Coronary artery (tissue), 2 donors: ENCODE measurements around the gene NPAP1.
"Not testable (repeated sequence)": the region's sequence is repeated elsewhere in the genome, so short reads cannot be mapped to it uniquely, and the experiment has no call there.

Experiments used
- DNase-seq: peaks from one replicate; pipeline ENCODE4 v3.0.0-alpha.2; 2017; ENCODE audit warnings: low spot score
- H3K27ac ChIP-seq, 2 donors: fragments of 200-600 bp; sonication (generic); one replicate each; pipeline ENCODE4 v1.5.1; 2016 to 2019
- H3K4me3 ChIP-seq: fragments of 200-600 bp; sonication (generic); 2 replicates; pipeline ENCODE4 v1.5.1; 2016; ENCODE audit warnings: mild to moderate bottlenecking, moderate library complexity
- TF ChIP-seq, protein P1 (sequence below): fragments of 200-600 bp; sonication (generic); IDR thresholded peaks from one replicate; pipeline ENCODE4 v1.5.1; 2019; ENCODE audit warnings: antibody characterized with exemption

Gene NPAP1, protein sequence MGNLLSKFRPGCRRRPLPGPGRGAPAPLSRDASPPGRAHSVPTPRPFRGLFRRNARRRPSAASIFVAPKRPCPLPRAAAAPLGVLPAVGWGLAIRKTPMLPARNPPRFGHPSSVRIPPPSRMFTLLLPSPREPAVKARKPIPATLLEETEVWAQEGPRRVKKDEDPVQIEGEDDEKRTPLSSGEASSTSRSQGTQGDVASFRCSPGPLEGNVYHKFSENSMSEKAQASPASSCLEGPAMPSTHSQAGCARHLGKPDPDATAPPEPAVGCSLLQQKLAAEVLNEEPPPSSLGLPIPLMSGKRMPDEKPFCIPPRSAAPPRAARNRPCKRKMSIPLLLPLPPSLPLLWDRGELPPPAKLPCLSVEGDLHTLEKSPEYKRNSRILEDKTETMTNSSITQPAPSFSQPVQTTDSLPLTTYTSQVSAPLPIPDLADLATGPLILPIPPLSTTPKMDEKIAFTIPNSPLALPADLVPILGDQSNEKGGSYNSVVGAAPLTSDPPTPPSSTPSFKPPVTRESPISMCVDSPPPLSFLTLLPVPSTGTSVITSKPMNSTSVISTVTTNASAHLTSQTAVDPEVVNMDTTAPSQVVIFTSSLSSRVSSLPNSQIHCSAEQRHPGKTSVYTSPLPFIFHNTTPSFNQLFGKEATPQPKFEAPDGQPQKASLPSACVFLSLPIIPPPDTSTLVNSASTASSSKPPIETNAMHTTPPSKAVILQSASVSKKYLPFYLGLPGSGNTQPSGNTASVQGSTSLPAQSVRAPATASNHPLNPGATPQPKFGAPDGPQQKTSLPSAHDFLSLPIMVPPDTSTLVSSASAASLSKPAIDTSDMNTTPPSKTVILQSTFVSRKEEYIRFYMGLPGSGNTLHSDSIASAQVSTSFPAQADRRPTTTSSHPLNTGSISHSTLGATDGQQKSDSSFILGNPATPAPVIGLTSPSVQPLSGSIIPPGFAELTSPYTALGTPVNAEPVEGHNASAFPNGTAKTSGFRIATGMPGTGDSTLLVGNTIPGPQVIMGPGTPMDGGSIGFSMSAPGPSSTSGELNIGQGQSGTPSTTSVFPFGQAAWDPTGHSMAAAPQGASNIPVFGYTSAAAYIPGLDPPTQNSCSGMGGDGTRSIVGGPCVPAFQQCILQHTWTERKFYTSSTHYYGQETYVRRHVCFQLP

DNA sequence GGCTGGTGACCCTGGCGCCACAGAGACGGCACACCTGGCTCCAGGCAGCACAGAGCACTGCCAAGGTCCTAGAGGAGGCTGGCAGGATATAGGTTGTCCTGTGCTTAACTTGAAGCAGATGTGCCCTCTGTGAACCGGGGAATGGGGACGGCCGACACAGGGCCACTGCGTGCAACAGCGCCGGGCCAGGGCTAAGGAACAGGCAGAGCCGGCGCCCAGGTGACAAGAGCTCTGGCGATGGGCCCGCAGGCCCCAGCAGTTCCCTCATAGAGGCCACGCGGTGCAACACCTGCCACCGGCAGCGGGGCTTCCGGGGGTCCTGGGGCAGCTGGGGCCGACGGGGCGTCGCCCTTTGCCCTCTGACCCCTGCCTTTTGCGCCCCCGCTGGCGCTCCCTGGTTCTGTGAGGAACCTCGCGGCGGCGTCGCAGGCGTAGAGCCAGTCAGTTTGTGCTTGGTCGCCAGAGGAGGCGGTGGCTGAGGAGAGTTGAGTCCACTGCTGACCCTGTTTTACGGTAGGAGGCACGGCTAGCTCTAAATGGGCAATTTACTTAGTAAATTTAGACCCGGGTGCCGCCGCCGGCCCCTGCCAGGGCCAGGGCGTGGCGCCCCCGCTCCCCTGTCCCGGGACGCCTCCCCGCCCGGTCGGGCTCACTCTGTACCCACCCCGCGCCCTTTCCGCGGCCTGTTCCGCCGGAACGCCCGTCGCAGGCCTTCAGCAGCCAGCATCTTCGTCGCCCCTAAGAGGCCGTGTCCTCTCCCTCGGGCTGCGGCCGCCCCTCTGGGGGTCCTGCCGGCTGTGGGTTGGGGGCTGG, at the start of gene NPAP1:
Gene NPAP1 (plus strand): TSS at position 444 of the 813 bp plus-strand sequence. CDS start 93 bp downstream, at position 537.
- no peak for DNase-seq
- Histone ChIP-seq H3K27ac (no peak within 1 kb of the TSS), H3K4me3 (no peak within 1 kb of the TSS)

GRCh38 chr15:24627443-24627842, 48.1 kb upstream of the NPAP1 start:
- Histone ChIP-seq H3K27ac (no peak overlapping the region), H3K4me3 (no peak overlapping the region)
- no peak for DNase-seq
- TF ChIP-seq, protein P1, sequence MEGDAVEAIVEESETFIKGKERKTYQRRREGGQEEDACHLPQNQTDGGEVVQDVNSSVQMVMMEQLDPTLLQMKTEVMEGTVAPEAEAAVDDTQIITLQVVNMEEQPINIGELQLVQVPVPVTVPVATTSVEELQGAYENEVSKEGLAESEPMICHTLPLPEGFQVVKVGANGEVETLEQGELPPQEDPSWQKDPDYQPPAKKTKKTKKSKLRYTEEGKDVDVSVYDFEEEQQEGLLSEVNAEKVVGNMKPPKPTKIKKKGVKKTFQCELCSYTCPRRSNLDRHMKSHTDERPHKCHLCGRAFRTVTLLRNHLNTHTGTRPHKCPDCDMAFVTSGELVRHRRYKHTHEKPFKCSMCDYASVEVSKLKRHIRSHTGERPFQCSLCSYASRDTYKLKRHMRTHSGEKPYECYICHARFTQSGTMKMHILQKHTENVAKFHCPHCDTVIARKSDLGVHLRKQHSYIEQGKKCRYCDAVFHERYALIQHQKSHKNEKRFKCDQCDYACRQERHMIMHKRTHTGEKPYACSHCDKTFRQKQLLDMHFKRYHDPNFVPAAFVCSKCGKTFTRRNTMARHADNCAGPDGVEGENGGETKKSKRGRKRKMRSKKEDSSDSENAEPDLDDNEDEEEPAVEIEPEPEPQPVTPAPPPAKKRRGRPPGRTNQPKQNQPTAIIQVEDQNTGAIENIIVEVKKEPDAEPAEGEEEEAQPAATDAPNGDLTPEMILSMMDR = no peak

More for the DNA sequence above, at the start of gene NPAP1:
- TF ChIP-seq, protein P1 = no peak

- Histone ChIP-seq H3K4me3 (no peak overlapping the region), H3K27ac (no peak overlapping the region)
- DNase-seq = no peak
- TF ChIP-seq, protein P1 = no peak
Measured at GRCh38 chr15:24633082-24633481, 42.5 kb upstream of the NPAP1 start.

- not testable (repeated sequence) for H3K4me3 ChIP-seq, H3K27ac ChIP-seq, DNase-seq
Measured at GRCh38 chr15:24639412-24639811, 36.2 kb upstream of the NPAP1 start.

GRCh38 chr15:24645627-24646026, 29.9 kb upstream of the NPAP1 start:
- TF ChIP-seq, protein P1 = no peak
- no peak for DNase-seq
- no peak overlapping the region for H3K4me3 ChIP-seq
- H3K27ac ChIP-seq = no peak overlapping the region

DNA sequence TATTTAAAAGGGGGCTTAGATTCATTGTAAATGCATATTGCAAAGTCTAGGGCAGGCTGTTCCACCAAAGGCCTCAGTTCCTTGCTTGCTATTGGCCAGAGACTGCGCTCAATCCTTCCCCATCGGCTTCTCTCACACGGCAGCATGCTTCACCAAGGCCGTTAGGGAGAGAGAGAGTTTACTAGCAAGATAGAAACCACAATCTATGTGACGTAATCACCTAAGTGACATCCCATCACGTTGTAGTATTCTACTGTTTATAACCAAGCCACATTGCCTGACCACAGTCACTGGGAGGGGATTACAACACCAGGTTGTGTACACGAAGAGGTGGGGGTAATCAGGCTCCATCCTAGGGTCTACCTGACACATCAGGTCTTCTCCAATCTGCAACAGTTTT, 16.0 kb upstream of the NPAP1 start:
- no peak overlapping the region for H3K27ac ChIP-seq
- DNase-seq = no peak
- TF ChIP-seq, protein P1 = no peak
- no peak overlapping the region for H3K4me3 ChIP-seq
